Mucosa of gallbladder (tissue), 1 donor: Measurements from ENCODE around the gene PACSIN2. TPM values are rescaled to one million over a fixed set of nuclear protein-coding genes. Genes with fewer than 3 reads are reported as not detected.
"Not testable (repeated sequence)": the region's sequence is repeated elsewhere in the genome, so short reads cannot be mapped to it uniquely, and the experiment has no call there.

Source experiments
- DNase-seq: peaks from one replicate; pipeline ENCODE4 v3.0.0-alpha.2; 2020; ENCODE audit warnings: low spot score
- total RNA-seq: library from RNA; stranded (reverse); gene quantifications from one replicate; pipeline ENCODE4 v1.2.1, GENCODE V29; 2021
- donor health status: DM: no; HTN: no; CAD: no.

Gene PACSIN2
- total RNA-seq, 1 donor from 2014 or later = 182 TPM

DNA sequence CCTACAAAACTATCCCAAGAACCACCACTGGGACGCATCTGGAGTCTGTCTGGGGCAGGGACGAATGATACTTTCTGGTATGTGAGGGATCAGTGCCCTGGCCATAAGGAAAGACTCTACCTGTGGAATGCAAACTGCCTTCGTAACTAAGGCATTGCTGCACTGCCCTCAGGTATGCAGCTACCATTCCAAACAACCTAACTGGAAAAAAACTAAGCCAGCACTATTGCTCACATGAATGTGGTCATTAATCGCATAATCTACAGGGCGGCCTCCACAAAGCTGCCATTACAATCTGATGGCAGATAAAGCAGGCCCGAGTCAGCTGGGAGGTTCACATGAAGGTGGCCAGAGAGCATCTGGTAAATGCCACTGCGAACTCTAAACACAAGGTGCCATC, 3.9 kb downstream of the PACSIN2 start:
- no peak for DNase-seq

GRCh38 chr22:43009444-43009843, 5.5 kb downstream of the PACSIN2 start:
- no peak for DNase-seq

DNA sequence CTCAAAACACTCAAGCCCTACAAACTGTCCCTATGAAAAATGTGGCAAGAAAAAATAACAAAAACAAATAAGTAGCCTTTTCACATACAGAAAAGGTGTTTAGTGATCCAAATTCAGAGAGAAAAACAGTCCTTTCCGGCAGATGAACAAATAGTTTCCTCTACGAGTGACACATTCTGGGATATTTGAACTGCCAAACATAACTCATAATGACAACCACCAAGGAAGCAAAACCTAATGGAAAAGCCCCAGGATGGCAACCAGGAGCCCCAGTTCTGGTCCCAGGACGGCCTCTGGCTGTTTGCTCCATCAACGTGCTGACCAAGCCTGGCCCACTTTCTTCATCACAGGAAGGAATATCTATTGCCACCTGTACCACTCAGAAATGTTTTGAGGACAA, 6.0 kb downstream of the PACSIN2 start:
- no peak for DNase-seq

- no peak for DNase-seq
Measured at GRCh38 chr22:43008509-43008908, 6.4 kb downstream of the PACSIN2 start.

DNA sequence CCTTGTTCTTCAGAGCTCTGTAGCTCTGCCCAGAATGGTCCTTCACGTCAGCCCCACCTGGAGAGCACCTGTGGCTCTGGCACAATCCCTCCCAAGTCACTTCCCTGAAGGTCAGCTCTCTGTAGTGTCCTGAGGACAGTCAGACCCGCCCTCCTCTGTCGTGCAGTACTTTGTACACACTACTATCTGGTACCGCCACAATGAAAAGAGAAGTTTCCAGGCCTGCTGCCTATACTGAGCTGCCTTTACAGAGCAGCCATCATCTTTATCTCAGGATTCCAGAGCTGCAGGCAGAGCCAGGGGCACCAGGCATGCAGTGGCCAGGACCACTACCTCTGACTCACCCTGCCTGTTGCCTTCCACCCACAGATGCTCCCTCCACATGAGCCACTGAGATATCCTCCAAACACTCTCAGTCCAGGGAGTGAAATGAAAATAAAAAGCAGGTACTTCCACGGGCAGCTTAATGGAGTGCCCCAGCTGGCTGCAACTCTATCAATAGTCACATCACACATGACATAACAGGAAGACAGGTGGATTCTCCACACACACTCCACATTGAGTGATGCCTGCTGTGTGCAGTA, 7.3 kb downstream of the PACSIN2 start:
- DNase-seq = peak; percentile 67

- DNase-seq = no peak
Measured at GRCh38 chr22:43006753-43007152, 8.2 kb downstream of the PACSIN2 start.

DNA sequence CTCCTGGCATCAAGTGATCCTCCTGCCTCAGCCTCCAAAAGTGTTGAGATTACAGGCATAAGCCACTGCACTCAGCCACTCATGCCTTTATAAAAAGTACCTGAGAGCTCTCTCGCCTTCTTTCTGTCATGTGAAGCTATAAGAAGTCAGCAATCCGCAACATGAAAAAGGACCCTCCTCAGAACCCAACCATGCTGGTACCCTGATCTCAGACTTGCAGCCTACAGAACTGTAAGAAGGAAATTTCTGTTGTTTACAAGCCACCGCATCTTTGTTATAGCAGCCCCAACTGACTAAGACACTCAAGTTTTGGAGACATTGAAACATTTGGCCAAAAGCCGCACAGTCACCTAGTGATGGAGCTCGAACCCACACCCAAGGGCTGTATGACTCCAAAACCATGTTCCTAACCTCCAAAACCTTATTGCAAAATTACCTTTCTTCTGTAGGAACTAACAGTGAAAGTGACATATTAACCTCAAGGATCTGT, 8.9 kb downstream of the PACSIN2 start:
- no peak for DNase-seq

DNA sequence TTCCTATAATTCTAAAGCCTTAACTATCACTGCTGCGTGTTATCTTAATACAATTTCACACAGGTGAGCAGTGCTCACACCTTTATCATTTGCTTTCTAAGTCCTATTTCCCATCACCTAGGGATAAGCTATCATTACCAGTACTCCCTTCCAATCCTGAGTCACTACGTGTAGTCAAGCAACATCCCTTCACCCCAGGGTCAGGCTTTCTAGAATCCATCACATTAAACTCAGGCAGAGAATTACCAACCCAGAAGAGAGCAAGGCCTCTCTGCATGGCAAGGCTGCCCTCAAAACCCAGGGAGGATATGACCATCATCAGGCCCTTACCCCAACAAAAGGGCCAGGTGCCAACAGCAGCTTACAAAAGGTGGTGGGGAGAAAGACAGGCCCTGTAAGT, 9.8 kb downstream of the PACSIN2 start:
- DNase-seq = no peak

GRCh38 chr22:43004362-43005035, 10.4 kb downstream of the PACSIN2 start:
- DNase-seq = peak; percentile 53

GRCh38 chr22:43002202-43002586, 12.8 kb downstream of the PACSIN2 start:
- no peak for DNase-seq

DNA sequence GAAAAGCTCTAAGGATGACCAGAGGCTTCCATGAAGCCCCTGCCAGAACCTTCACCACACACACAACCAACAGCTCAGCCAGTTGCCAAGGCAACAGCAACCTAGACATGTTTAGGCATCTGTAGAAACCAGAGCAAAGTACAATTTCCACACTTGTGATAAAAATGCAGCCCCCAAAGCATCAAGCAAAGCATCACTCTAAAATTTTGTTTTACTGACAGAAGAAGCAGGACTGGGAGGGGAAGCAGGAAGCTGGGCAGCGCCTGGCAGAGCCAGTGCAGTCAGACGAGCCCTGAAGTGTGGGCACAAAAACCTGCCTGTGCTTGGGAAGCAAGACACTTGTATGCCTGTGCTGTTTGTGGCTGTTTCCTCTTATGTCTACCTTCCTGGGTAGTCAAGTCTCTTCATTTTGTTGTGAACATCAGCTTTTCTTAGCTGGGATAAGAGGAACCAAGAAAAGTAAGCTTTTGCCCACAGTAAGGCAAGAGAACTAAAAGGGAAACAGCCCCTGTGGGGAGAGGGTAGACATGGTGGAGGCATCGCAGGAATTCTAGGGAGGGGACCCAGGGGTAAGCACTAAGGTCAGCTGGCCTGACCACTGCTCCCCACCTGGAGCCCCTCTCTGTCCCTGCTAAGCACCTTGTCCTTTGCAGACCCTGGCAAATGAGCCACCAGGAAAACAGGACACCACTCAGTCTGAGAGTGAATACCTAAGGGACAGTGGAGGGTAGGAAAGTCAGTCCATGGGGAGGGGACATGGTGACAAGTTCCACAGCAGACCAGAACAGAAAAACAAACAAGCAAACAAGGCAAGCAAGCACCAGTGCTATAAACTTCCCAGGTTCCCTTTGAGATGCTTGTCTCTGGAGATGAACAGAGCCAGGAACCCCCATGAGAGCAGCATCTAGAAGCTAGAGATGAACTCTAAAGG, 13.4 kb downstream of the PACSIN2 start:
- no peak for DNase-seq

GRCh38 chr22:43000441-43001175, 14.3 kb downstream of the PACSIN2 start:
- DNase-seq = no peak

- no peak for DNase-seq
Measured at GRCh38 chr22:42997582-42998090, 17.3 kb downstream of the PACSIN2 start.

- peak; percentile 39 for DNase-seq
Measured at GRCh38 chr22:42996646-42997365, 18.1 kb downstream of the PACSIN2 start.

DNA sequence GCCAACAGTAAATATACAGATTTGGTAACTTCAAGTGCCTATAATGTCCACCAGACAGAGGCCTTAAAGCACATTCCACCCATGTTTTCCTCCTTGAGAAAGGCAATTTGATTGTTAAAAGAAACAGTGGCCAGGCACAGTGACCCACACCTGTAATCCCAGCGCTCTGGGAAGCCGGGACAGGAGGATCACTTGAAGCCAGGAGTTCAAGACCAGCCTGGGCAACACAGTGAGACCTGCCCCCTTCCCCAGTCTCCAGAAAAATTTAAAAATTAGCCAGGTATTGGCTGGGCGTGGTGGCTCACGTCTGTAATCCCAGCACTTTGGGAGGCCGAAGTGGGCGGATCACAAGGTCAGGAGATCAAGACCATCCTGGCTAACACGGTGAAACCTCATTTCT, 19.3 kb downstream of the PACSIN2 start:
- not testable (repeated sequence) for DNase-seq

DNA sequence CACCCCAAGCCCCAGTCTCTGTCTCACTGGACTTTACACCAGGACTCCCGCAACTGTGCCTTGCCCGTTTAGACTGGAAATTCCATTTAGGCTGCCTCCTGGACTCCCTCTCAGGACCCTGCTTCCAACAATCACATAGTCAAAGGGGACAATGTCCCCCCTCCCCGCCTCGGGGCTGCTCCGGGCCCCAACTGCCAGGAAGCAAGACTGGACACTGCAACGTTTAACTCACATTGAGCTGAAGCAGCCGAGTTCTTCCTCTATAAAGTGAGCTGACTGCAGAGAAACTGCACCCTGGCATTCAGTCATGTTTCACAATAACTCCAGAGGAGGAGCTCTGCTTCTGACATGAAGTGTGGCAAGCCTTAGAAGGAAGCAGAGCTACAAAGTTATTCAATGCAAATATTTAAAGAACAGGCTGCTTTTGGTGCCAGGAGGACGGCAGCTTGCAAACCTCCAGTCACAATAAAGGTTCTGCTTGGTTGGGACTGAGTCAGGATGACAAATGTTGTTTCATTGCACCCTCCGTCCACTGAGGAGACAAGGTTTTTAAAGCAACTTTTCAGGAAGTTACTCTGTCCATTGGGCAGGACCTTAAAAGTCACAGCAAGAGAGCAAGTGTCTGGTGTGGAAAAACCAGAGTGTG, 19.9 kb downstream of the PACSIN2 start:
- peak; percentile 81 for DNase-seq

DNA sequence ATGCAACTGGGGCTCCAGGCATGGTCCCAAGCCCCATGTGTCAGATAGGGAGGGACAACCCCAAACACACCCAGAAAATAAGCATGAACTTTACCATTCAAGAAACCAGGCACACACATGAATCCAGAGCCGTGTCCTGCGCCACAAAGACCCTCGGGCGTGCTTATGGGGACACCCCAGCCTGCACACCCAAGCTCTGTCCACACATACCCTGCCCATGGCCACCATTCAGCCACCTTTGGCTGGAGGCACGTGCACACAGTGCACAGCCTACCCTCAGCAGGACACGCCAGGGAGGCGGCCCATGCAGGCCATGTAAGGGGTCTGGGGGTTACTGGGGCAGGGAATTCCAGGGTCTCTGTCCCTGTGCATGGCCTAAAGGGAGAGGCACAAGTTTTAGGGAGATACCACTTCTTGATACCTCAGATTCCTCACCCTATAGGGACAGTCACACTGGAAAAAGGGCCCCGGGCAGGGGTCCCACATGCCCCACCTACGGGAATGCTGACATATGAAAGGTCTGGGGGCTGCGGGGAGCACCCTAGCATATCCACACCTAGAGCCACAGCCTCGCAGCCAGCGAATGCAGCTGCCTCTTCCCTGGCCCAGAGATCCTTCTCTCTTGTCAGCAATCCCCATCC, 20.6 kb downstream of the PACSIN2 start:
- DNase-seq = no peak

DNA sequence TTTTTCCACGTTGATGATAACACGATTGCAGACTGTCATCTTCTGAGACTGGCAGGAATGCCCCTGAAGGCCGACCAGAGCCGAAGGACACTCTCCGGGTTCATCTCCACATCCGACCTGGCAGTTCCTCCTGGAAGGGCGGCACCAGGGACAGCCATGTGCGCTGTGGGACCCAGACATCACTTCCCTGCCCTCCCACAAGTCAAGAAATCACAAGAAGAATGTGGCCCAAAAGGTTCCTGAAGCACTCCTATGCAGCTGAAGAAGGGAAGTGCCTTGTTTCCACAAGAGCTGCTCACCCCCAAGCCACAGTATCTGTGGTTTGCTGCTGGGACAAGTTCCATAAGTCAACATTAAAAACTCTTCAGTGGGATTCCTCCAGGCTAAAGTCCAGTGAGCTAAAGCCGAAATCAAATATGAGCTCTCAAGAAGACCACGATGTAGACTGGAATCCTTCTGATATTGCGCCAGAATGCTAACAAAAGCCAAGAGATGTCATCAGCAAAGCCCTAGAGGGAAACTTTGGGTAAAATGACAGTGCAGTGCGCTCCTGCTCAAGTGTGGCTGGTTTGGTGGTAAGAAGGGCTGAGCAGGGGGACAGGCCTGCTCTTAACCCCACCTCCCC, 21.2 kb downstream of the PACSIN2 start:
- no peak for DNase-seq

- no peak for DNase-seq
Measured at GRCh38 chr22:42992886-42993479, 22.0 kb downstream of the PACSIN2 start.
